NCI-H1092 (cell line): ENCODE results near the gene OR10J4.
"Not testable (repeated sequence)": the region's sequence is repeated elsewhere in the genome, so short reads cannot be mapped to it uniquely, and the experiment has no call there.

ENCODE experiments used
- DNase-seq: peaks from one replicate; lab custom pipeline; 2025; lab: John Stamatoyannopoulos, UW

OR10J4 gene

GRCh38 chr1:159431904-159432303 lies at the start of gene OR10J4:
TSS of gene OR10J4 (plus strand) at chr1:159432204.
- no peak for DNase-seq

GRCh38 chr1:159406821-159407220 lies 25.2 kb upstream of the OR10J4 start:
- DNase-seq, result no peak

GRCh38 chr1:159408862-159409400 lies 23.1 kb upstream of the OR10J4 start:
- no peak for DNase-seq

- no peak for DNase-seq
These were observed 10.2 kb upstream of the OR10J4 start for GRCh38 chr1:159421821-159422220.

- DNase-seq, result no peak
These were observed 3.5 kb upstream of the OR10J4 start for GRCh38 chr1:159428536-159428935.

GRCh38 chr1:159429074-159429861 lies 2.7 kb upstream of the OR10J4 start:
- DNase-seq, result no peak

GRCh38 chr1:159430985-159431384 lies 1.0 kb upstream of the OR10J4 start:
- no peak for DNase-seq

GRCh38 chr1:159436469-159436868 lies 4.5 kb downstream of the OR10J4 start:
- no peak for DNase-seq

- no peak for DNase-seq
These were observed 7.4 kb downstream of the OR10J4 start, which contains the start of gene OR10J1 for GRCh38 chr1:159439422-159439821. TSS of gene OR10J1 (plus strand) at chr1:159439722. CDS start at chr1:159439792, 70 bp downstream.

GRCh38 chr1:159441360-159441759 lies 9.4 kb downstream of the OR10J4 start:
- no peak for DNase-seq

GRCh38 chr1:159442428-159442827 lies 10.4 kb downstream of the OR10J4 start:
- DNase-seq, result no peak

GRCh38 chr1:159443066-159443750 lies 11.2 kb downstream of the OR10J4 start:
- no peak for DNase-seq

GRCh38 chr1:159444511-159444910 lies 12.5 kb downstream of the OR10J4 start:
- DNase-seq, result no peak

GRCh38 chr1:159448181-159448580 lies 16.2 kb downstream of the OR10J4 start:
- DNase-seq, result no peak

GRCh38 chr1:159449605-159450004 lies 17.6 kb downstream of the OR10J4 start:
- DNase-seq, result not testable (repeated sequence)

- DNase-seq, result no peak
These were observed 27.5 kb downstream of the OR10J4 start for GRCh38 chr1:159459551-159459950.

- no peak for DNase-seq
These were observed 33.2 kb downstream of the OR10J4 start for GRCh38 chr1:159465191-159465603.

- no peak for DNase-seq
These were observed 36.3 kb downstream of the OR10J4 start for GRCh38 chr1:159468321-159468720.

- no peak for DNase-seq
These were observed 38.0 kb downstream of the OR10J4 start for GRCh38 chr1:159469921-159470533.

- no peak for DNase-seq
These were observed 41.3 kb downstream of the OR10J4 start for GRCh38 chr1:159473335-159473734.

GRCh38 chr1:159474926-159475325 lies 42.9 kb downstream of the OR10J4 start:
- DNase-seq, result no peak
